ENCODE measurements around the gene ADGRL1.

The ADGRL1 gene

GRCh38 chr19:14107581-14108461 is 98.1 kb downstream of the ADGRL1 start:
- no peak for TF ChIP-seq EZH2phosphoT487 (IDR thresholded peaks at IDR 0.05; ENCODE audit: borderline replicate concordance, low read length)
- no peak for TF ChIP-seq CTCF (IDR thresholded peaks at IDR 0.05; ENCODE audit: low read depth, low read length, poor library complexity, severe bottlenecking)
- no peaks in the 10 kb centered on the region for H3K9me3 ChIP-seq (ENCODE audit: control insufficient read depth, insufficient read depth, low read length)
- no peaks in the 10 kb centered on the region for H3K79me2 ChIP-seq (ENCODE audit: control insufficient read depth, low read length)
- 0 out of 2 replicates have a peak, but pooled peaks cover 4% of the 10 kb centered on the region for H3K4me1 ChIP-seq (ENCODE audit: control insufficient read depth, low read length)
- no peak overlapping the region for H3K4me2 ChIP-seq (ENCODE audit: low read length)
- H4K20me1 ChIP-seq (ENCODE audit: control insufficient read depth, insufficient read depth, low read depth, low read length), result no peaks in the 10 kb centered on the region
- peaks cover 4% of the 10 kb centered on the region; the same call in 1 of the 2 replicates for H3K36me3 ChIP-seq (ENCODE audit: control insufficient read depth, low read length)
- H3K27me3 ChIP-seq (ENCODE audit: control insufficient read depth, low read length), result no peaks in the 10 kb centered on the region
- H3K27ac ChIP-seq (ENCODE audit: low read depth, low read length), result no peak overlapping the region
- no peaks in the 10 kb centered on the region for H3F3A ChIP-seq (ENCODE audit: control insufficient read depth, insufficient read depth)
- H3K4me3 ChIP-seq (ENCODE audit: low read length), result no peak overlapping the region
- H3K9me2 ChIP-seq (replicated peaks; ENCODE audit: control insufficient read depth, low read length), result no peaks in the 10 kb centered on the region

- H3K79me2 ChIP-seq (ENCODE audit: control insufficient read depth, low read length), result no peaks in the 10 kb centered on the region
- H3K4me2 ChIP-seq (ENCODE audit: low read length), result no peak overlapping the region
- no peaks in the 10 kb centered on the region for H4K20me1 ChIP-seq (ENCODE audit: control insufficient read depth, insufficient read depth, low read depth, low read length)
- no peaks in the 10 kb centered on the region for H3K9me3 ChIP-seq (ENCODE audit: control insufficient read depth, insufficient read depth, low read length)
- no peak for TF ChIP-seq EZH2phosphoT487 (IDR thresholded peaks at IDR 0.05; ENCODE audit: borderline replicate concordance, low read length)
- no peak for TF ChIP-seq CTCF (IDR thresholded peaks at IDR 0.05; ENCODE audit: low read depth, low read length, poor library complexity, severe bottlenecking)
- no peaks in the 10 kb centered on the region for H3F3A ChIP-seq (ENCODE audit: control insufficient read depth, insufficient read depth)
- H3K27me3 ChIP-seq (ENCODE audit: control insufficient read depth, low read length), result no peaks in the 10 kb centered on the region
- 0 out of 2 replicates have a peak, but pooled peaks cover 4% of the 10 kb centered on the region for H3K4me1 ChIP-seq (ENCODE audit: control insufficient read depth, low read length)
- H3K9me2 ChIP-seq (replicated peaks; ENCODE audit: control insufficient read depth, low read length), result no peaks in the 10 kb centered on the region
- H3K27ac ChIP-seq (ENCODE audit: low read depth, low read length), result no peak overlapping the region
- peaks cover 4% of the 10 kb centered on the region; the same call in 1 of the 2 replicates for H3K36me3 ChIP-seq (ENCODE audit: control insufficient read depth, low read length)
- H3K4me3 ChIP-seq (ENCODE audit: low read length), result no peak overlapping the region
Observed at GRCh38 chr19:14106840-14107239, 99.1 kb downstream of the ADGRL1 start.

- Histone ChIP-seq H3K4me3 (ENCODE audit: low read length) (no peak overlapping the region), H3K9me3 (ENCODE audit: control insufficient read depth, insufficient read depth, low read length) (no peaks in the 10 kb centered on the region), H3F3A (ENCODE audit: control insufficient read depth, insufficient read depth) (no peaks in the 10 kb centered on the region), H4K20me1 (ENCODE audit: control insufficient read depth, insufficient read depth, low read depth, low read length) (no peaks in the 10 kb centered on the region), H3K79me2 (ENCODE audit: control insufficient read depth, low read length) (no peaks in the 10 kb centered on the region), H3K27me3 (ENCODE audit: control insufficient read depth, low read length) (no peaks in the 10 kb centered on the region), H3K27ac (ENCODE audit: low read depth, low read length) (no peak overlapping the region), H3K36me3 (ENCODE audit: control insufficient read depth, low read length) (peaks cover 4% of the 10 kb centered on the region; the same call in 1 of the 2 replicates), H3K4me2 (ENCODE audit: low read length) (no peak overlapping the region), H3K4me1 (ENCODE audit: control insufficient read depth, low read length) (0 out of 2 replicates have a peak, but pooled peaks cover 4% of the 10 kb centered on the region), H3K9me2 (replicated peaks; ENCODE audit: control insufficient read depth, low read length) (no peaks in the 10 kb centered on the region)
- no peak for TF ChIP-seq EZH2phosphoT487 (IDR thresholded peaks at IDR 0.05; ENCODE audit: borderline replicate concordance, low read length)
- TF ChIP-seq CTCF (IDR thresholded peaks at IDR 0.05; ENCODE audit: low read depth, low read length, poor library complexity, severe bottlenecking), result no peak
Observed at GRCh38 chr19:14105680-14106079, 100.3 kb downstream of the ADGRL1 start.

Data from DOHH2 (cell line).